Body of pancreas (tissue), 4 donors: ENCODE data around the gene CD82. TPM values are rescaled to one million over a fixed set of nuclear protein-coding genes. Genes with fewer than 3 reads are reported as not detected.
A peak's percentile ranks its signal among the peaks of the same experiment; 100 is the strongest.

Source experiments
- ATAC-seq: fragments of 150-250 bp; one replicate; pipeline ENCODE4 v1.9.1; 2016
- DNase-seq, 4 donors: peaks; one replicate each; pipeline ENCODE4 v3.0.0-alpha.2; 2019
- H3K27ac ChIP-seq, 4 donors: fragments of 200-600 bp; sonication (generic); 1 replicate in 3 of 4; 2 replicates in 1 of 4; pipeline versions ENCODE4 v1.5.1 to v1.6.1; 2016 to 2019; ENCODE audit warnings: mild to moderate bottlenecking in 1 of 4, mixed read lengths in 1 of 4, moderate library complexity in 1 of 4
- H3K27me3 ChIP-seq, 2 donors: fragments of 200-600 bp; sonication (generic); one replicate each; pipeline ENCODE4 v1.6.0; 2016; ENCODE audit warnings: mild to moderate bottlenecking in 1 of 2
- H3K36me3 ChIP-seq, 2 donors: fragments of 200-600 bp; sonication (generic); replicated peaks in 1 of 2; 2 replicates each; pipeline ENCODE4 v1.5.1; 2016; ENCODE audit warnings: low read depth in 2 of 2; ENCODE audit not compliant: insufficient read depth in 1 of 2
- H3K4me1 ChIP-seq: fragments of 200-600 bp; sonication (generic); one replicate; pipeline ENCODE4 v1.6.0; 2016
- H3K4me3 ChIP-seq, 2 donors: fragments of 200-600 bp; sonication (generic); 1 replicate in 1 of 2; 2 replicates in 1 of 2; pipeline ENCODE4 v1.5.1; 2016 to 2019
- H3K9me3 ChIP-seq, 3 donors: fragments of 200-600 bp; sonication (generic); 1 replicate in 2 of 3; 2 replicates in 1 of 3; pipeline ENCODE4 v1.5.1; 2016
- CTCF ChIP-seq, 7 experiments: fragments of 450-650 bp in 4 of 7; fragments of 200-600 bp in 3 of 7; sonication (generic) in 3 of 7; IDR thresholded peaks; one replicate each; pipeline ENCODE4 v1.5.1; 2016 to 2019; ENCODE audit warnings: antibody characterized with exemption in 7 of 7
- POLR2A ChIP-seq, 3 donors: fragments of 450-650 bp; IDR thresholded peaks; one replicate each; pipeline ENCODE4 v1.6.1; 2016; ENCODE audit warnings: antibody characterized with exemption in 3 of 3, mild to moderate bottlenecking in 2 of 3
- WGBS, 2 donors: methylation state at CpG; one replicate each; pipeline ENCODE4 v1.1.5; 2017; 5-methylcytosine and 5-hydroxymethylcytosine counted together
- intact Hi-C: fragments of 100-400 bp; cut with DNase I; formaldehyde crosslinking; loops from one replicate; pipeline ENCODE4 v1.15.1; 2023
- total RNA-seq, 2 donors: library from RNA; depleted of rRNA; stranded (reverse); fragments of >200 nt; gene quantifications; one replicate each; pipeline ENCODE4 v1.1.0, GENCODE V29; 2016

Gene CD82
- total RNA-seq, 2 donors from 2014 or later = 11.4 to 13.5 TPM

GRCh38 chr11:44614281-44614775 is 48.9 kb downstream of the CD82 start:
- no peak overlapping the region for H3K4me3 ChIP-seq
- DNase-seq = no peak
- H3K36me3 ChIP-seq = peaks cover 0 to 6% of the 10 kb centered on the region in 2 donors
- H3K9me3 ChIP-seq = no peaks in the 10 kb centered on the region
- WGBS, 2 donors = 82 to 93% methylated on average over 7 of the region's 7 CpGs
- H3K4me1 ChIP-seq = no peaks in the 10 kb centered on the region
- H3K27ac ChIP-seq = no peak overlapping the region
- ATAC-seq = no peak
- intact Hi-C loops = no loop called here
- TF ChIP-seq POLR2A (IDR thresholded peaks at IDR 0.05) = no peak
- TF ChIP-seq CTCF (IDR thresholded peaks at IDR 0.05) = no peak
- no peaks in the 10 kb centered on the region for H3K27me3 ChIP-seq

DNA sequence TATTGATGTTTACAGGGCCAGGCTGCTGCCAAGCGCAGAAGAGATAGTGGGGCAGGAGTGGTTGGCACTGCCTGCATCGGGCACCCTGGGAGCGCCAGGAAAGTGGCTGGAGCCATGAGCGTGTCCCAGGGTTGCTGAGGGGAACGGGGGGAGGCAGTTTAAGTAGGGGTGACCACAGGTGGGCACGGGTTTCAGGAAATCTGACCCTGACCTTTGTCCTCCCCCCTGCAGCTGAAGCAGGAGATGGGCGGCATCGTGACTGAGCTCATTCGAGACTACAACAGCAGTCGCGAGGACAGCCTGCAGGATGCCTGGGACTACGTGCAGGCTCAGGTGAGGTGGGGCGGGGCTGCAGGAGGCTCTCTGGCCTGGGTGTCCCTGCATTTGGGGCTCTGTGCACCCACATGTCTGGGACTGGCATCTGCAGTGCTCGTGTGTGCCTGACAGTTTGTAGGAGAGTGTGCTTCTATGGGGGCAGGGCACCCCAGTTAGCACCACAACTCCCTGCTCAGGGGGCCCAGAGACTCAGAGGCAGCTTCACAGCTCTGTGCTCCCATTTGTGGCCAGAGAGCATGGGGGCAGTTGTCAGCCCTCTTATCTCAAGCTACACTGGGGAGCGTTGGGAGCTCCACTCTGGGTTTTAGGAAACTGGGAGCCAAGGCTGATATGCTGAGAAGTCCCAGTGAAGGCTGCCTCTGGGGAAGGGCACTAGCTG is 49.7 kb downstream of the CD82 start:
- TF ChIP-seq POLR2A (IDR thresholded peaks at IDR 0.05) = no peak
- TF ChIP-seq CTCF (IDR thresholded peaks at IDR 0.05) = no peak
- ATAC-seq (no peak), DNase-seq (no peak)
- H3K4me3 ChIP-seq = no peak overlapping the region
- H3K27me3 ChIP-seq = no peaks in the 10 kb centered on the region
- intact Hi-C loops = no loop called here
- H3K4me1 ChIP-seq = no peaks in the 10 kb centered on the region
- H3K36me3 ChIP-seq = peaks cover 0 to 6% of the 10 kb centered on the region in 2 donors
- no peak overlapping the region for H3K27ac ChIP-seq
- H3K9me3 ChIP-seq = no peaks in the 10 kb centered on the region
- 68% methylated on average over 7 to 15 of the region's 15 CpGs for WGBS, 2 donors

- TF ChIP-seq POLR2A (IDR thresholded peaks at IDR 0.05) = no peak
- TF ChIP-seq CTCF (IDR thresholded peaks at IDR 0.05) = no peak
- ATAC-seq (no peak), DNase-seq (peak in 1 of 4 donors; percentile 7)
- H3K4me1 ChIP-seq = peaks cover 3% of the 10 kb centered on the region
- 85 to 89% methylated on average over 14 of the region's 14 CpGs for WGBS, 2 donors
- H3K27ac ChIP-seq = no peak overlapping the region
- H3K27me3 ChIP-seq = no peaks in the 10 kb centered on the region
- intact Hi-C loops = loop anchor here (2.0 kb wide), 1 partner anchor 59 kb away; no protein-coding TSS in a partner anchor
- peaks cover 0 to 6% of the 10 kb centered on the region in 2 donors for H3K36me3 ChIP-seq
- H3K9me3 ChIP-seq = no peaks in the 10 kb centered on the region
- H3K4me3 ChIP-seq = no peak overlapping the region
These were observed 50.7 kb downstream of the CD82 start for GRCh38 chr11:44615913-44616791.

DNA sequence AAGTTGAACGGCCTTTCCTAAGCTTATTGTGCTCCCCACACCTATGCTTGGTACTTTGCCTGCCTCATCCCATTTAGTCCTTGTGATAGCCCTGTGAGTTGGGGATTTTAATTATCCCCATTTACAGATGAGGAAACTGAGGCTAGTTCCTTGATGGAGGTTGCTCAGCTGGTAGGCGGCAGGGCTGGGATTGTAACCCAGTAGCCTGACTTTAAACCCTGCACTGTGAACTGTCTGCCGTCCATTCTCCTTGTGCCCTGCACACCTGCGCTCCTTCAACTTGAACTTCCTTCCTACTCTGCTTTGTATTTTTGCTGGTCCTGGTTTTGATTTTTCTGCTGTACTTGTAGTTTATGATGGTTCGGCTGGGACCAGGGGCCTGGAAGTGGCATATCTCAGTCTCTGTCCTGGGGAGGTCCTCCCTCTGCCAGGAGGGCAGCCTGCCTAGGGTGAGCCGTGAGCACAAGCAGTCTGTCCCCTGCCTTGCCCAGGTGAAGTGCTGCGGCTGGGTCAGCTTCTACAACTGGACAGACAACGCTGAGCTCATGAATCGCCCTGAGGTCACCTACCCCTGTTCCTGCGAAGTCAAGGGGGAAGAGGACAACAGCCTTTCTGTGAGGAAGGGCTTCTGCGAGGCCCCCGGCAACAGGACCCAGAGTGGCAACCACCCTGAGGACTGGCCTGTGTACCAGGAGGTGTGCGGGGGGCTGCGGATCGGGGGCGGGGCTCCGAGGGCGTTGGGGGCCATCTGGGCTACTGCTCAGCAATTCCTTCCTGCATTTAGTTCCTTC is 52.4 kb downstream of the CD82 start:
- H3K9me3 ChIP-seq = no peaks in the 10 kb centered on the region
- no peak overlapping the region for H3K4me3 ChIP-seq
- WGBS, 2 donors = 85 to 89% methylated on average over 14 to 18 of the region's 18 CpGs
- H3K27ac ChIP-seq = no peak overlapping the region
- intact Hi-C loops = loop anchor here (2.0 kb wide), 1 partner anchor 61 kb away; no protein-coding TSS in a partner anchor
- H3K27me3 ChIP-seq = no peaks in the 10 kb centered on the region
- peaks cover 0 to 6% of the 10 kb centered on the region in 2 donors for H3K36me3 ChIP-seq
- no peak for TF ChIP-seq CTCF (IDR thresholded peaks at IDR 0.05)
- no peak for TF ChIP-seq POLR2A (IDR thresholded peaks at IDR 0.05)
- DNase-seq (peak in 2 of 4 donors; percentile 7 to 9), ATAC-seq (no peak)
- peaks cover 6% of the 10 kb centered on the region for H3K4me1 ChIP-seq
